ENCODE results near the gene DOCK4.
"Not testable (repeated sequence)": the region's sequence is repeated elsewhere in the genome, so short reads cannot be mapped to it uniquely, and the experiment has no call there.

Gene DOCK4

GRCh38 chr7:112136271-112137008 lies 69.8 kb downstream of the DOCK4 start:
- no peak for DNase-seq (ENCODE audit: low spot score)

DNA sequence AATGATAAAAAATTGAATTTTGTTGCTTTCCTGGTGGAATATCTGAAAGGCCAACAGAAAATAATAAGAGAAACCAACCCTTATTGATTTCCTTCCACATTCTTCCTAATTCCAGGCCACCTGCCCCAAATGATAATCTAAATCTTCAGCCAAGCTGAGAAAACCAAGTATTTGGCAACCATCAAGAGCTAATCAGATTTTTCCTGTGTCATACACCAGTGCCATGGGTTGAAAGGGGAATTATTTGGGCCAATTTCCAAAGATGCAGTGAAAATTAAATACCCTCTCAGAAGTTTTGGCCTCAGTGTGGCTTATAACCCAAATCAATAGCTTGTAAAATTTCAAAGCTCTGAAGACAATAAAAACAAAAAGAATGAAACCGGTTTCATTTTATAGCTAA lies 70.4 kb downstream of the DOCK4 start:
- DNase-seq (ENCODE audit: low spot score) = no peak

DNA sequence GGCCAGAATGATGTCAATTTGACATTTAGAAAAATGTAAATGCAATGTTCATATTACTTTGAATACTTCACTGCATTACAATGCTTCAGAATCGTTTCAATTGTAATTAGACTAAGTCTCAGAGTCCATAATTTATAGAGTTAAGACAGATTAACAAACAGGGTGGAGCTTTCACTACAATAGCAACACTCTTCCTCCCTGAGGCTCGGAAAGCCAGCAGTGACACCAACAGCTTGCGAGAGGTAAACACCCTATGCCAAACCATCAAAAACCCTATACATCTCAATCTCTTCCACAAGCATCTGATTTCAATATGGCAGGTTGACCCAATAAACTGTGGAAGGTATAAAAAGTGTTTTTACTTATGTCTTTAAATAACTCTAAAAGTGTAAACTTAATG lies 72.2 kb downstream of the DOCK4 start:
- DNase-seq (ENCODE audit: low spot score) = no peak

GRCh38 chr7:112133328-112133727 lies 72.9 kb downstream of the DOCK4 start:
- no peak for DNase-seq (ENCODE audit: low spot score)

DNA sequence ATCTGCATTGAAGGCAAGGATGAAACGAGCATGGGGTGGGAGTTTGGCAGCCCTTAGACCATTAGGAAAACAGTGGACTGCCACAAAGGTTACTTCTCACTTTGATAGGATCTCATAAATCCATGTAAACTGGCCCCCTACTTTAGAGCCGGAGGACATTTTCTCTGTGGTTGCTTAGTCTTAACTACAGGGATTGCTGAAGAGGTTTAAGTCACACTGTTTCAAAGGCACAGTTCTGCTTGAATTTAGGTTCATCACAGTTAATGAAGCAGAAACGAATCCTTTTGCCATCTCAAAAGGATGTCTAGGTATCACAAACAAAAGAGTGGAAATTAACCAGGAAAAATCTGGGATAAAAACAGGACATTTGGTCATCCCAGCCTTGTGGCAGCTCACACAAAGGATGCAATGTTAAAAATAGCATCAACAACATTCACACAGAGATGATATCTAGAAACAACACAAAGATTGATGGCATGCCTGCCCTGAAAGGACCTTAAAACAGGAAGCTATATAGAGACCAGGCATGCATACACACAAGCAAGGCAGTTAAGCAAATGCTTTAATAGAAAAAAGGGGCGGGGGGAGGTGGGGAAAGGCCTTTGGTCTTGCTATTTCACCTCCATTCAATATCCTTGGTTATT lies 74.0 kb downstream of the DOCK4 start:
- DNase-seq (ENCODE audit: low spot score) = no peak

DNA sequence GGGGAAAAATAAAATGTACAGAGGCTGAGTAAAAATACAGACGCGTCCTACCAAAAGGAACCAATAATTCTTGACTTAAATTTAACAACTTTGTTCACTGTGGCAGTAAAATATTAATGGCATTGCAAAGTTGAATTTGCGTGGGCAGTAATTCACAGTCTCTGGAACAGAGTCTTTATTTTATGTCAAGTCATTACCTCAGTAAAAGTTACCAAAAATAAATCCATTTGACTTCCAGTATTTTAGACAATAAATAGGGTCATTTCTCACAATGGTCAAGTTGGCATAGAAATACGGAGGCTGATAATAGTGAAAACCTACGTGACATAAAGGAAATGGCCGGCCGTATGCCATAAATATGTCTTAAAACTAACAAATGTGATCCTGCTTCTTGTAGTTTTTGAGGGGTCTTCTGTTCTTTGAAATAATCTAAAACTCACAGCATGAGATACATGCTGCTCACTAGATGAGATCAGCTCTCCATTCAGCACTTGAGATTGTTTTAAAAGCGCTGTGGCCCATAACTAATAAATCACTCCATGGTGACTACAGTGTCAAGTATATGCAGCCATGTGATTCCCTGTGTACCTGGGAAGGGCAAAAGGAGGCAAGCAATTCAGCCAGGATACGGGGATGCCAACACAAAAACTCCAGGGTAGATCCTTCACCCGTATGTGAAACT lies 75.3 kb downstream of the DOCK4 start:
- DNase-seq (ENCODE audit: low spot score) = no peak

GRCh38 chr7:112129655-112130323 lies 76.4 kb downstream of the DOCK4 start:
- DNase-seq (ENCODE audit: low spot score) = no peak

GRCh38 chr7:112128461-112129425 lies 77.5 kb downstream of the DOCK4 start:
- not testable (repeated sequence) for DNase-seq (ENCODE audit: low spot score)

GRCh38 chr7:112128041-112128440 lies 78.2 kb downstream of the DOCK4 start:
- DNase-seq (ENCODE audit: low spot score) = not testable (repeated sequence)

DNA sequence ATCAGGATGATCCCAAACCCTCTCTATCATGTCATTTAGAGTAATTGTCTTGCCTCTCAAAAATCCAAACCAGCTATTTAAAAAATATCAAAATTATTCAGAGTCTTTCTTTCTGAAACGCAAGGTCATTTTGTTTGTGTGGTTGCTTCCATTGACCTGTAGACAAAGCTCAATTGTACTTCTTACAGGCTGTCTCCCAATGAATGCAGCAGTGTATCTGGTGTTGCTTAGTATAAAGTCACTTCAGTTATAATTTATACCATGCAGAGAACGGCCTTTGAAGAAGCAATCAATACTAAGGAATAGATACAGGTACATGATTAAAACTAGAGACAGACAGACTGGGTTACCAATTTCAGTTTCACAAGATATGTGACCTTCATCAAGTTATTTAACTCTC lies 80.9 kb downstream of the DOCK4 start:
- no peak for DNase-seq (ENCODE audit: low spot score)

DNA sequence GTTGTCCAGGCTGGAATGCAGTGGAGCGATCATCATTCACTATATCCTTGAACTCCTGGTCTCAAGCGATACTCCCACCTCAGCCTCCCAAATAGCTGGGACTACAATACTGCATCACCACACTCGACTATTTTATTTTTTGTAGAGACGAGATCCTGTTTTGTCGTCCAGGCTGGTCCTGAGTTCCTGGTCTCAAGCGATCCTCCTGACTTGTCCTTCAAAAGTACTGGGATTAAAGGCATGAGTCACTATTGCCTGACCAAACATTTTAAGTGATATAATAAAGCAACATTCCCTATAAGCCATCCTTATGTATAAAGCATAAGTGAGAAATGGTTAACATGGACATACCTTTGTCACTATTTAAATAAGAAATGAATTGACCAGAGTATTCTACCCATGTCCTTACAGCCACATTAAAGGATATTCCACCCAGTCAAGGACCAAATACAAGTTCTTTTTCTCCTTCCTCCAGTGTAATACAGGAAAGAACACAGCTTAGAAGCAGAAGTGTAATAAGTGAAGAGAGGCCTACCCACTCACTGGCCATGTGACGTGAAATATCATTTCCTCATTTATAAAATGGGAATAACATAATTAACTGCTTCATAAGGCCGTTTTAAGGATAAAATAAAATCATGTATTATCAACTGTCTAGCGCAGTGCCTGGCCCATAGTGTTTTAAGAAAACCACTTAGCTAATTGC lies 82.0 kb downstream of the DOCK4 start:
- no peak for DNase-seq (ENCODE audit: low spot score)

- no peak for DNase-seq (ENCODE audit: low spot score)
Measured at GRCh38 chr7:112122798-112123197, 83.4 kb downstream of the DOCK4 start.

GRCh38 chr7:112122144-112122543 lies 84.1 kb downstream of the DOCK4 start:
- DNase-seq (ENCODE audit: low spot score) = no peak

GRCh38 chr7:112121318-112121717 lies 84.9 kb downstream of the DOCK4 start:
- DNase-seq (ENCODE audit: low spot score) = no peak

DNA sequence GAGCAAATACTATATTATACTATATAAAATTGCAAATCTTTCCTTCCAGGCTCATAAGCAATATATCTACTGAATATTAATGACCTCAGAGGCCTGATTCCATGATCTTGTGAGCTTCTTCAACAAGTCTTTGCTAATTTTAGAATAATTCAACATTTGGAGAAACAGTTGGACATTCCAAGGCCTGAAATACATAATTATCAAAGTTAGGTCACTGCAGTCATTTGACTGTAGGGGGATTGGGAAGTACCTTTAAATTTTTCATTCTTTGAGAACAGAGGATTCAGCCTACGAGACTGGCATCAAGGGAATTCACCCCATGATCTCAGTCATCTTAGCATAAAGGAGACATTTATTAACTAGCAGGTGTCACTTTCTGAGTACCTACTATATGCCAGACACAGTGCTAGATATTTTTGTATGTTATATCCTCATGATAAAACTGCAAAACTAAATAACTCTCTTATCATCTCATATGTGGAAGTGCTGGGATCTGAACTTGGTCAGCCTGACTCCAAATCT lies 85.4 kb downstream of the DOCK4 start:
- no peak for DNase-seq (ENCODE audit: low spot score)

- DNase-seq (ENCODE audit: low spot score) = no peak
Measured at GRCh38 chr7:112118581-112119566, 87.3 kb downstream of the DOCK4 start.

DNA sequence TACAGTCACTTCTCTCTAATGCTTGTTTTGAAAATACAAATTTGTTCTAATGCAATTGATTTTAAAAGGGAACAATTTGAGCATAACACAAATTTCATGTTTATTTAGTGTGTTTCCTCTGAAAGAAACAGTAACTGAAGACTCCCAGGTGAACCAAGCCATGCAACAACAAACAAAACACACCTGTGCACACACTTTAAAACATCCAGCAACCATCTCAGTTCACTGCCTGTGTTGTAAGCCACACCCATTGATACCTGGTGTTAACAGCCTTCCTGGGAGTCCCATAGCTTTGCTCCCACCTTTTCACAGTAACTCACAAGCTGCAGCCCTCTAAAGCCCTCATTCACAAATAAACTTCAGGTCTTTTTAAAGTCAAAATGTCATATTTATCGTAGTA lies 89.3 kb downstream of the DOCK4 start:
- no peak for DNase-seq (ENCODE audit: low spot score)

DNA sequence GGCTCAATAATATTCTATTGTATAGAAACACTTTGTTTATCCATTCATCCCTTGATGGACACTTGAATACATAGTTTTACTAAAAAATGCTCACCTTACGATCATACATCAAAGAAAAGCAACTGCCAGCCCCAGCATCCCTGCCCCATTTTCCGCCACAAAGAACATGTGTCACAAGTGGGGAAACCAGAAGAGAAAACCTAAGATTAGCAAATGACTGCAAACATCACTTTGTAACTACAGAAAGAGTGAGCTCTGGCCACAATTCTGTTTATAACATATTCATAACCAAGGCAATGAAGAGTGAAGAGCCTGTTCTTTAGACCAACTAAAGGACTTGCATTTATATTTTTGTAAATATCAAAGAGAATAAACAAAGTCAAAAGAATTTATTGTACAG lies 89.8 kb downstream of the DOCK4 start:
- DNase-seq (ENCODE audit: low spot score) = no peak

DNA sequence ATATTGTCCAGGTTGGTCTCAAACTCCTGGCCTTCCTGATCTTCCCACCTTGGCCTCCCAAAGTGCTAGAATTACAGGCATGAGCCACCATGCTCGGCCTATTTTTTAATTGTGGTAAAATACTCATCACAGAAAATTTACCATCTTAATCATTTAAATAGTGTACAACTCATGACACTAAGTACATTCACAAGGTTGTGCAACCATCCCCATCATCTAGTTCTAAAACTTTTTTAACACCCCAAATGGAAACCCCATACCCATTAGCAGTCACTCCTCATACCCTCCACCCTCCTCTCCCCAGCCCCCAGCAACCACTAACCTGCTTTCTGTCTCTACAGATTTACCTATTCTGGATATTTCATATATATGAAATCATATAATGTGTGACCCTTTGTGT lies 90.3 kb downstream of the DOCK4 start:
- DNase-seq (ENCODE audit: low spot score) = no peak
